ENCODE results near the gene MAP7D3. TPM values are rescaled to one million over a fixed set of nuclear protein-coding genes. Genes with fewer than 3 reads are reported as not detected.

Gene MAP7D3
- total RNA-seq, 1 donor from 2014 or later, result 11.1 TPM

DNA sequence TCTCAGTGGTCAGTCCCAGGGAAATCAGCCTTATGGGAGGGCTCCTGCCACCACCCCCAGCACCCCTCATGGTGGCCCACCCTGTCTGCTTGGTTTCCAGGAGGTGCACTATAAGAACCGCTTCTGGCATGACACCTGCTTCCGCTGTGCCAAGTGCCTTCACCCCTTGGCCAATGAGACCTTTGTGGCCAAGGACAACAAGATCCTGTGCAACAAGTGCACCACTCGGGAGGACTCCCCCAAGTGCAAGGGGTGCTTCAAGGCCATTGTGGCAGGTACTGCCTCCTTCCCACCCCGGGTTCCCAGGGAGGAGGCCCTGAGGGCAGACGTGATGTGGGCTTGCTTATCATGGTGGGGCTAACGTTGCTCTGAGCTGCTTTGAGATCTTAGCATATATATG lies 44.3 kb downstream of the MAP7D3 start:
- no peak for DNase-seq (ENCODE audit: low spot score)

DNA sequence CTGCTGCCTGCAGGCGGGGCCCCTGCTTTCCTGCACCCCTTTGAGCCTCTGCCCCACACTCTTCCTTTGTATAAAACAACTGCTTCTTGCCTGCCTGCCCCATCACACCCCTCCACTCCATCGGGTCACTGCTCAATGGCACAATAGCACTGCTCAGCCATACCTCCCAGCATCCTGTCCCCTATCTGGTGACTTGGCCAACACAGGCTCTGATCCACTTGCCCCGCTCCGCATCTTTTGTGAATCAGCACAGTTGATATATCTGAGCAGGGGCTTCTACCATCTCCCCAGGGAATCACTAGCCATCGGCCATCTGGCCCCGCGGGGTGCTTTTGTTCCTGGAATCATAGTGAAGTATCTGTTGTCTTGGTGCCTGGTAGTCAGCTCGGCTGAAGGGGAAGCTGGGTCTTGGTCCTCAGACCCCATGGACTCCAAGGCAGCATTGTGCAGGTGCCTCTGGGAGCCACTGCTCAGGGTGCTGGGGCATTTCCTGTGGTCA lies 45.3 kb downstream of the MAP7D3 start:
- no peak for DNase-seq (ENCODE audit: low spot score)

DNA sequence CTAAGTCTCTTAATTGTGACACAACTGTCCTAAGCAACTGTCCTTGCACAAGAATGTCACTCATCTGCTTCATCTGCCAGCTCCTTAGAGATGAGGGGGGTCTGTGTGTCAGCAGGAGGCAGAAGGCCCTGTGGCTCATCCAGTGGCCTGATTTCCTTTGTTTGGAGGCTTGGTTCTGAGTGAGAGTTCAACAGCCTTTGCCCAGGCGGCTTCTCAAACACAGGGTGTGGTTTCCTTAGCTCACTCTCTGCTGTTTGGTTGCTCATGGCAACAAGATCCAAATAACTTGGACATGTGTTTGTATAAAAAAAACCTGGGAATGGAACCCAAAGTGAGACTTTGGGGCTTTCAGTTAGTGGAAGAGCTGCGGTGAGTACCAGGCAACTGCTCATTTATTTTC lies 46.6 kb downstream of the MAP7D3 start:
- peak; percentile 65 for DNase-seq (ENCODE audit: low spot score)

DNA sequence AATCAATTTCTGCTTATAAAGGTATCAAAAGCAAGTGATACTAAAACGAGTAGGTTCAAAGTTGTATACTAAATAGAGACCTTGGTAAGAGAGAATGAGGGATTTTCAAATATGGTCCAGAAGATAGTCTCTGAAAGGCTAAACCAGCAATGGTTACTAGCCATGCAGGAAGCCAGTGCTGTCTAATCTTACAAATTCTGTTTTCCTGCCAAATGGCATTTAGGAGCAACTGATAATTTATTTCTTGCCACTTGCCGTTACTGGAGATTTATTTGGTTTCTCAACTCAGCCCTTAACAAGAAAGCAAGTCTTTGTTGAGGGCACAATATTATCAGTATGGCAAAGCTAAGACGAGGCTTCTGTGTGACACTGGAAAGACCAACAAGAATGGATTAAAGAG lies 47.2 kb downstream of the MAP7D3 start:
- DNase-seq (ENCODE audit: low spot score), result no peak

DNA sequence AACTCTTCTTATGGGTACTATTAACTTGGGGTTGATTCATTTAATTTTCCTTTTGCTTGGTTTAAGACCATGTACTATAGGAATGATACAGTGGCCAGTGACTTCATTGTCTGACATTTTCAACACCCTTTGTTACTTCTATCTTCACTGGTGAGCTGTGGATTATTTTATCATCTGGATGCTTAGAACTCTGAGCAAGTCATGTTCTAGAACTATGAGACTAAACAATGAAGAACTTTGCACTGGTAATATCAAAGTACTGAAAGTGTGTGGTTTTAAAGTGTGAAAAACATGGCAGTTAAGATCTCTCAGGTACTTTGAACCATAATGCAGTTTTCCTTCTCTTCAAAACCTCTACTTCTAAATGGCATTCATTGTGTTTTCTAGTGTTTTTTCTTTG lies 47.8 kb downstream of the MAP7D3 start:
- no peak for DNase-seq (ENCODE audit: low spot score)

DNA sequence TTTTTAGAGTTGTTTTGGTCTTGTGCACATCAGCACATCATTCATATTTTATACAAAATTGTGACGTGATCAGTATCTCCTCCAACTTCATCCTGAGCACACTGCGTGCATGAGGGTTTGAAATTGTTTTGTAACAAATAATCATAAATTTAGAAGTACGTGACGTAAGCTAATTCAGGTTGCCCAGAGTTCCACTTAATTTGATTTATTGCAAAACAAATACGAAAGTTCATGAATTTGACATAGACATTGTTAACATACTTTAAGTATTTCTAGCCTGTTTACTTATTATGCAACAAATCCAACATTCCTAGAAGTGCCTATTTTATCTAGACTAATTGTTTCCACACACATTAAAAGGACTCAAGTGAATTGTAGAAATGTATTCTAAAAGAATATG lies 48.3 kb downstream of the MAP7D3 start:
- DNase-seq (ENCODE audit: low spot score), result no peak

DNA sequence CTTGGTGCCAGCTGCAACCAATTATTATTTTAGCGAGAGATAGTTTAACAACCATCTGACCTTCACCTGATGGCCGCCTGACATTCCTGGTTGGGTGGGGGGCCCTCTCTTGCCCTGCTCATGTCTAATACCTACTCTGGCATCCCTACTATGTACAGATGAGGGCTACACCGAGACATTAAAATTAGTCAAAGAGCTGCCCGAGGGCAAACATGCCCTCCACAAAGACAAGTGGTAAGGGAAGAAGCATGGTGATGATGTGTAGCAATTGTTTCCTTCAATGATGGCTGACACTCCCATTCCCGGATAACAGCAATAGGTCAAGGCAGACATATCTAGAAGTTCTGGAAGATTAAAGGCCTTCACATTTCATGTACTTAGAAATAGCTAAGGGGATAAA lies 49.6 kb downstream of the MAP7D3 start:
- DNase-seq (ENCODE audit: low spot score), result no peak

DNA sequence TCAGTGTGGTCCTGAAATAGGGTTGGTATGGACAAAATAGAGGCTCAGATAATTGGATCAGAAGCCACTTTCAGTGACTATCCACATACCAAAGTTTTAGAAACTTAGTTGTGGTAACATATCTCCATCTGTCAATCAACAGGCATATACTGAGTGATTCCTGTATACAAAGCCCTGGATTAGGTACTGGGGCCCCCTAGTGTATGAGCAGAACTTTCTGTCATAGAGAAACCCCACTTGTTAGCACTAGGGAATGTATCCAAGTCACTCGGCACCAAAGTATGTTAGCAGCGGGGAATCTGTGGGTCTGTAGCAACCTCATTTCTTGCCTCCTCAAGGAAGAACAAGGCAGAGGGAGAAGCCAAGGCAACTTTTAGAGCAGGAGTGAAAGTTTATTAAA lies 50.7 kb downstream of the MAP7D3 start:
- DNase-seq (ENCODE audit: low spot score), result no peak

DNA sequence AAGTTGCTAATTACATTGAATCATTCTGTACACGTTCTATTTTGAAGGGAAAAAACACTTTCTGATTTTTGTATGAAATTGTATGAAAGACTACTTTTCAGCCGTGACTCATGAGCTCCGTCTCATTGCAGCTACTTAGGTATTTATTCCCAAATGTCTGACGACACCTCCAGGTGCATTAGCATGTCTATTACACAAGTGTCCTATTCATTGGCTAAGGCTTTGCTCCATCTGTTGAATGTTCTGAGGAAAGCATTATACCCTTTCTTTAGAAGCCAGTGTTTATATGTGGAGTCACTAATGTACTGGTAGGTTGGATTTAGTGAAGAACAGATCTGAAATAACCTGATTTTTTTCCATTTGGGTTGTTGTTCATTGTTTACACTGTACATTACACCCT lies 51.8 kb downstream of the MAP7D3 start:
- no peak for DNase-seq (ENCODE audit: low spot score)

DNA sequence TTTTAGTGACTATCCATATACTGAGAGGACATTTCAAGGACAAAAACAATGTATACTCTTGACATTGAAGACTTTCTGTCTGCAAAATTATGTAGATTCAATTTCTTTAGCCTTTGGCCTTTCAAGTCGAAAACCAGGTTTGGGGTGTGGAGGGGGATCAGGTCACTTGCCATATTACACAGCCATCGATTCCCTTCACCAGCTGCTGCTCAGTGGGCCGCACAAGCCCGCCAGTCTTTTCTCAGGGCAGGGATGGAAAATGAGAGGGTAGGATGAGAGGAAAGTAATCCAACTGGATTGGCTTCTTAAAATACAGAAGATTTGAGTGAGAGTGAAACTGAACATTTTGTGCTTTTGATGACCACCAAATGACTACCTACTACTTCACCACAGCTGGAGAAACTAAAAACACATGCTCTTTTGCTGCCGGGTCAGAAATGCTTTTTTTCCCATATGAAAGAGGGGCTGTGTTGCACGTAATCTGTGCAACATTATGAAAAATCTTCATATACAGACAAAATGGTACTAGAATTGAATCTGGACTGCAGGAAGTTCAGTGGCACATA lies 52.4 kb downstream of the MAP7D3 start:
- DNase-seq (ENCODE audit: low spot score), result no peak

DNA sequence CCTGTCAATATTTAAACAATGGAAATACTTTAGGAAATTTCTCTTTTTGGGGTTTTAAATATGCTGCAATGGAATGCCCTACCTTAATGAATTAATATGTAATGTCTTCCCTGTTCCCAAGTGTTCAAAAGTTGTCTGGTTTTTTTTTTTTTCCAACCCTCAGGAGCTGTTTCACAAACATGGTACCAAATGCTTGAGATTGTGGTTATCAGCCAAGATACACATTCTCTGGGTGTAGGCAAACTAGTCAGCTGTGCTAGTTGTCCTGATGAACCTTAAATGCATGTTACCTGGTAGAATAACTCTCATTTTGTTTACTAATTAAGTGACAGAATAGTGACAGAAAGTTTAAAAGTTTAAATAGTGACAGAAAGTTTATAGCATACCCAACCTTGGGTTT lies 53.2 kb downstream of the MAP7D3 start:
- DNase-seq (ENCODE audit: low spot score), result no peak

DNA sequence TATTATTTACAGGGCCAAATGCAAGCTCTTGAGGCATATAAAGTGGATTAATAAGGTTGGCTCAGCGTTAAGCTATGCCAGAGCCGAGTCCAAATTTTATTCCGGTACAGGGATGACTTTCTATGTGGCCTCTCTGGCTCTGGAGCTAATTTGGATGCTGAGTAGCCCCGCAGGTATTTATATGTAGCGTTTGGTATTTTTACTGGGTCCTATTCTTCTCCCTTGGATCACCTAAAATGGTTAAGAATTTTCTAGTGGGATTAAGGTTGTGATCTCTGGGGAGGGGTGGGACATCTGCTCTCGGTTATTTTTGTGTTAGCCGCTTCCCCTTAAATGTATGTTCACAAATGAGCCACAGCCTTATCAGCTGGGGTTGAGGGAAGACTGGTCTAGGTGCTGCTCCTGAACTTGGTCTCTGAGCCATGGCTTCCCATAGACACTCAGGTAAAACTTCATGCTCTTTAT lies 54.5 kb downstream of the MAP7D3 start:
- no peak for DNase-seq (ENCODE audit: low spot score)

DNA sequence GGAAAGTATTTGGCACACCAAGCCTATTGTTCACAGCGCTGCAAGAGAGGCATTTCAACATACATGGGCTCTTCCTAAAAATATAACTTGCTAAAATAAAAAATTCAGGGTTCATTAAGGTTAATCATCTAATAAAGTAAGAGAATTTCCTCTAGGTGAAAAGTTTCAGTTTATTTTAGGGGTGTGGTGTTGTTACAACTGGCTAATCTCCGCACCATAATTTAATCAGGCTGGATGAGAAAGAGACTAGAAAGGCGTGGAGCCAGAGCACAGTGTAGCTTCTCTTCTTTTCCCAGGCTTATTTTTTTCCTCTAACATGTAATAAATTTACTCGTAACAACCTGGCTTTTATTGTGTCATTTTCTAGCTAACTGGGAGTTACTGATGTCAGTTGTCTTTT lies 56.0 kb downstream of the MAP7D3 start:
- DNase-seq (ENCODE audit: low spot score), result no peak

DNA sequence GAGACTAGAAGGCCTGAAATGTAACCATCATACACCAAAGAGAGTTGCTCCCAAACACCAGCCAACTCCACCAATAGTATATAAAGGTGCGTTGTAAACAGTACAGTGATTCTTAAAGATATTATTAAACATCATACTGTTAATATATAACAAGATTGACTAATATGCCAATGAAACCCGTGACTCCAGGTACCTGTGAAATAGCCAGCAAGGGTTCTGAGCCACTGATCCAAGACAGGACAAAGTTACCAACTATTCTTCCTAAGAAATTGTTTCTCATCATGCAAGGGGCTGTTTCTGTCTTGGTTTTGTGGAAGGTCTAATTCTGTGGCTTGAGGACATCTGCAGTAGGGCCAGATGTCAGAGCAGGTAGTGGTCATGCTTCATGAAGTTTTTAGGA lies 56.7 kb downstream of the MAP7D3 start:
- DNase-seq (ENCODE audit: low spot score), result no peak

DNA sequence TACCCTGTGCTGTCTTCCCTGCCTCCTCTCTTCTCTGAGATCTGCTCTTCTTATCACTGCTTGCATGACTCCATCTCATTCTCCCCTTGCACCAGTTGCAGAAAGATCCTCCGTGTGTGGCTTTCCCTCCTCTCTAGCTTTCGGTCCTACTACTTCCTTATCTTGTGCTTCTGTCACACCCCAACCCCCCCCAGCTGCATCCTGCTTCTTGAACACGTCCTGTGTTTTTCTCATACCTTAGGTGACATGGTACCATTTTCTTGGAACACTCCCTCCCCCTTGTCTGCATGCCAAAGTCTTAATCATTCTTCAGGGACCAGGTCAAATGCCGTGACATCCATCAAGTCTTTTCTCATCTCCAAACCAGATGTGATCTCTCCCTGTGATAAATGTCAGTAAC lies 57.4 kb downstream of the MAP7D3 start:
- DNase-seq (ENCODE audit: low spot score), result no peak

DNA sequence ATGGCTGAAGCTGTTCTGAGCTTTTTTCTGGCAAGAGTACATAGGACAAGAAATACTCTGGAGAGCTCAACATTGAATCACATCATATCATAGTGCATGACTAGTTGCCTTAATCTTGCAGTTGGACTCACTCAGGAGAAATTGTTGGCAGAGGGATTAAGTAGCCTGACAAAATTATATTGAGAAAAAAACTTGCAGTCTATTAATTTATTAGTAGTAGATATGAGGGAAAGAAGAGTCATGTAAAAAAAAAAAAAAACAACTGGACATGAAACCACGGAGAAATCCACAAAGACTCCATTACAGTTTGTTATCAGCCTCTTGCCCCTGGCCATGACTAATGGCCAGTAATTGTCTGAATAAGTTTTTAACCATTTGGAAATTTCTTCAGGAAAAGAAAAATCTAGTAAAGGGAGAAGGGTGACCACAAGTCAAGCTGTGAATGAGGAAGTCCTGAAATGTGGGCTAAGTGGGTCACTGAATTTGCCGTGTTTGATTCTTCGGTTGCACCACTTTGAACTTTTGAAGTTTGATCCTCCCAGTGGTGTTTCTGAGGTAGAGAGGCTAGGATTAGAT lies 58.3 kb downstream of the MAP7D3 start:
- no peak for DNase-seq (ENCODE audit: low spot score)

DNA sequence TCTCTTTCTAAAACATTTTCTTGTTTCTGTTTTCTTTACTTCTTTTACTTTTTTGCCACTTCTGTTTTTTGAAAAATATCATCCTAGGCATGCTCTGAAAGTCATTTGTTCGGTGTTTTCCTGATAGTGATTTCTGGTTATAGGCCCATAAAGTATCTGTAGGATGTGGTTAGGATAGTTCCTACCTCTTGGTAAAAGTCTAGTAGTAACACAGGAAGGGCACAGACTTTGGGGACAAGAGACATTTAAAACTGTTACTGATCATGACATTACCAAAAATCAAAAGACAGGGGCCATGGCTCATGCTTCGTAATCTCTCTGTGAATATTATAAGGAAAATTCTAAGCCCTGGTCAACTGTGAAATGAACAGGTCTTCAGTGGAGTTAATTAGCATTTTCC lies 59.1 kb downstream of the MAP7D3 start:
- DNase-seq (ENCODE audit: low spot score), result no peak

DNA sequence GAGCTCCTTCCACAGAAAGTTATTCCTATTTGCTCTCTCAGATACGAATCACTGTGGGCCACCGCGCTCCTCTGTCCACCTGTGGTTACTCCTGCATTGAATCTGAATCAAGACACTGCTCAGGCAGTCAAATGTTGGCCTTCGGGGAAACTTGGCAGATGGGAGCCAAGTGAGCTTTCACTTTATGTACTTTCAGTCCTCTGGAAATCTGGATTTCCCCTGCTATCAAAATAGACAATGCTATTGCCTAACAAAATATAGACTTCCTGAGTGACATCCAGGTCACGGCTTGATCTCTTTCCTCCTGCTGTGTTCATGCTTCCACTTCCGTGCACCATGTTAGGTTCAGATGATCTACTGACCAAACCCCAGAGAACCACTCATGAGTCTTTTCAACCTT lies 60.0 kb downstream of the MAP7D3 start:
- no peak for DNase-seq (ENCODE audit: low spot score)

DNA sequence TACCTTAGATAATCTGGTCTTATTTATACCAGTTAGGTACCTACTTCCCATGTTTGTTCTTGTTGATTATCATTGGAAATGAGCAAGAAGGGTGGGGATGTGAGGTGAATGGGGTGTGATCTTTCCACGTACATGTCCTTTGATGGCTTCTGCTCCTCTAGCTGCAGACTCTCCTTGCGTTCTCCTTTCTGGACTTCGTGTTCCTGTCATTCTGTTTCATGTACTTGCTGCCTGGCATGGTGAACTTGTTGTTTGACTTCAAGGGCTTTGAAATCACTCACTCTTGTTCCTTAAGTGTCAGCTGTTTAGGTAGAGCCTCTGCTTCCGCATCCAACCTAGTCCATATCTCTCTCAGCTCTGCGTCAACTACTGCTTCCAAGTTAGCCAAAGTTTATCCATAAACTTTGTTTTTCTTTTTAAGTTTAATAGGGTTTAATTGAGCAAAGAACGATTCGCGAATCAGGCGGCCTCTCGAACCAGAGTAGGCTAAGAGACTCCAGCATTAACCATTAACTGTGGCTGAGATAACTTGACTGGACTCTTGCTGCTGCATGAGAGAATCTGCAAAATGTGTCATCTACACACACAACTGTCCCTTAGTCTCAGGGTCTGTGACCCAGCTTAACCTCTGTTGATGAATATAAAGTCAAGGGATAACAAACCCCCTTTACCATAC lies 61.0 kb downstream of the MAP7D3 start:
- DNase-seq (ENCODE audit: low spot score), result no peak

DNA sequence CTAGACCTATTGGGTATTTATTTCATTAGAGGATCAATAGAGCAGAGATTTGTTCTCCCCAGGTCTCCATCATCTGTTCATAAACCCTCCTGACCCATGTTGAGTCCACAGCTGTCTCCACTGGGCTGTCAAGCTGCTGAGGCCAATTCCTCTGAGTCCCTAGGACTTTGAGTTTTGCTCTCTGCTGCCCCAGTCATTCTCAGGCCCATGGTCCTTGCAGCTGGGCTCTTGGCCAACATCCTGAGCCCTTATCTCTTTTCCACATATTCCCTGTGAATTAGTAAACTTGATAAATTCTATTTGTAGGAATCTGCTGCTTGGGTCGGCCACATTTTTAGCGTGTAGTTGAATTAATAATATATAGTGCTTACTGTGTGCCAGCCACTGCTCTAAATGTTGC lies 62.0 kb downstream of the MAP7D3 start:
- DNase-seq (ENCODE audit: low spot score), result no peak

DNA sequence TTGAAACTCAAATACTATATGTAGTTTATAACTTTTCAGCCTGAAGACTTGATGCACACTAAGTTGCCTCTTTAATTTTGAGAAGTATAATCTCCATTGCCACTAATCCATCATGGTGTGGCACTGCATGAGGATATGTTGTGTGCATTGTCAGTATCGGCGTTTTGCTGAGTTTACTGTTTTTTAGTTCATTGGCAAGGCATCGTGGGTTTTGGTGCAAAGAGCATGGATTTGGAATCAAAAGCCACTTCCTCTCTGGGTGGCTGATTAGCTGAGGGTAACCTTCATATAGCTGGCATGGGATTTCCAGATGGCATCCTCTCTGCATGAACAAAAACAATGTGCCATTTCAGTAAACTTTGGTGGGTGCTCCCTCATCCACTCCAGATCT lies 65.2 kb downstream of the MAP7D3 start:
- DNase-seq (ENCODE audit: low spot score), result no peak

DNA sequence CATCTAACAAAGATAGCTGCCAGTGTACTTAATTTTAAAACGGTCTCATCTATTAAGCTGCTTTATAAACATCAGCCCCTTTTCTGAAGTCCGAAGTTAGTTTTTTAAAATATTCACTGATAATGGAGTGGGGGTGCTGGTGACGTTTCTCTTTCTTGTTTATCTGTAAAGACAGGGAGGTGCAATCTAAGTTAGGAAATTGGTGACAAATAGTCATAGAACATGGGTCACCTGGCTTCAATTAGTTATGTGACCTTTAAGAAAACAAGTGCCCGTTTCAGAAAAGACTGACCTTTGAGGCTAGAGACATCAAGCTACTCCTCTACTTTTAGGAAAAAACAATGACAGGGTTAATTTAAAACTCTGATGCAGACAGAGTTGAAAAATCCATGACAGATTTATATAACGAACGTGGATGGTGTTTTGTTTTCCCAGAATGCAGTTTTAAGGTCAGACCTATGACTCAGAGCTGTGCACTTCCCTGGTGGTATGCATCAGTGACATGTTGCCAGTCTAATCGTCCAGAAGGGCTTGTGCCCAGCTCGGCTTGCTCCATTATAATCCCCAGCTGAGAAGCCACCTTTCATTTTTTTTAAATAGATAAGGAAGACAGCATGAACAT lies 65.7 kb downstream of the MAP7D3 start:
- DNase-seq (ENCODE audit: low spot score), result peak; percentile 52

DNA sequence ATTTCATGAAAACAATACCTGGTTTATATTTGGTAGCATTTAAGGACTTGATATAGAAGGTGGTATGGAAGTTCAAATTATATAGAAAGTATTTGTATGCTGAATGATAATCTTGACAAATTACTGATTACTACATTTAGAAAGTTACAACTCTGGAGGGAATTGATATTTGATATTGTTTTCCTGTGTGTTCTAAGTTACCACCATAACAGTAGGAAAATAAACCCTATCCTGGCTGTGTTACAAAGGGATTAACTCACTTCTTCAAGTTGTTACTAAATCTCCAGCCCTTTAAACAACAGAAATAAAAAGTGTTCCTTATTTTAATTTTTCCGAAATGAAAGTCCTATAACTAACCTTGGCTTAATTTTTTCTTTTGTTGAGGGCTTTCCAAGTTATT lies 67.3 kb downstream of the MAP7D3 start:
- no peak for DNase-seq (ENCODE audit: low spot score)
